ENCODE measurements around the gene TMEM203.
A peak's percentile ranks its signal among the peaks of the same experiment; 100 is the strongest.

TMEM203 gene, protein sequence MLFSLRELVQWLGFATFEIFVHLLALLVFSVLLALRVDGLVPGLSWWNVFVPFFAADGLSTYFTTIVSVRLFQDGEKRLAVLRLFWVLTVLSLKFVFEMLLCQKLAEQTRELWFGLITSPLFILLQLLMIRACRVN

DNA sequence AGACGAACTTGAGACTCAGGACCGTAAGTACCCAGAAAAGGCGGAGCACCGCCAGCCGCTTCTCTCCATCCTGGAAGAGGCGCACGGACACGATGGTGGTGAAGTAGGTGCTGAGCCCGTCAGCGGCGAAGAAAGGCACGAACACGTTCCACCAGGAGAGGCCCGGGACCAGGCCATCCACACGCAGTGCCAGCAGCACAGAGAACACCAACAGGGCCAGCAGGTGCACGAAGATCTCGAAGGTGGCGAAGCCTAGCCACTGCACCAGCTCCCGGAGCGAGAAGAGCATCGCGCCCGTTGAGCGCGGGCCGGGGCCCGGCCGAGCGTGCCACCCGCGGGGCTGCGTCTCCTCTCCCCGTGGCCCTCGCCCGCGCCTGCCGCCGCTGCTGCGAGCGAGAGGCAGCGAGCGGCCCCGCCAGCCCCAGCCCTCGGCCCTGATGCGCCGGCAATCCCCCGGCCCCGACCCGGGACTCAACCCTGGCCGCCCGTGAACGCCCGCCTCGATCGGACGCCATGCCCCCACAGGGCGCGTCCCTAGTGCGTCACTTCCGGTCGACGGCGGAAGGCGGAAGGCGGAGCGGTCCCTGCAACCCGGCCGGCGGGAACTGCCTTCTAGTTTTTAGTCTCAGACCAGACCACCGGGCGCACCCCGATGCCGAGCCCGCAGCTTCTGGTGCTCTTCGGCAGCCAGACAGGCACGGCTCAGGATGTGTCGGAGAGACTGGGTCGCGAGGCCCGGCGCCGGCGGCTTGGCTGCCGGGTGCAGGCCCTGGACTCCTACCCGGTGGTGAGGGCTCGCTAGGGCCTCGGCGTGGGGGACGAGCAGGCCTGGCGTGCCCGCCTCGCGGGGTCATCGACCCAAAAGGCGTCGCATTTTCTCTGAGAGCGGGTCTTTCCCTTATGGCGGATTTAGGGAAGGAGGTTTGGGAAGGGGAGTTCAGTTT is at the start of gene TMEM203, which contains the start of gene NDOR1:
Gene TMEM203 (minus strand): TSS at position 523 of the 944 bp plus-strand sequence. CDS start 234 bp downstream, at position 289.
Gene NDOR1 (plus strand): TSS at position 575 of the 944 bp plus-strand sequence. CDS start 78 bp downstream, at position 653.
- Histone ChIP-seq H3K36me3 (replicated peaks; ENCODE audit: insufficient read depth, low read length) (no peaks in the 10 kb centered on the region), H3K27me3 (replicated peaks; ENCODE audit: insufficient read depth, low read length) (no peaks in the 10 kb centered on the region), H3K27ac (ENCODE audit: low read length) (peak within 1 kb of the TSS; percentile 24; the same call in 1 of the 2 replicates), H2AFZ (ENCODE audit: low read length) (peak within 1 kb of the TSS; percentile 57), H3K4me1 (ENCODE audit: low read length) (peaks cover 24% of the 10 kb centered on the region), H4K20me1 (ENCODE audit: insufficient read depth, low read length) (no peaks in the 10 kb centered on the region), H3K4me3 (ENCODE audit: low read length) (peak within 1 kb of the TSS; percentile 90), H3F3A (ENCODE audit: insufficient read depth, low read length) (peaks cover 14% of the 10 kb centered on the region; the same call in 1 of the 2 replicates), H3K79me2 (ENCODE audit: low read length) (peaks cover 48% of the 10 kb centered on the region), H3K9ac (ENCODE audit: low read length) (peak within 1 kb of the TSS; percentile 95), H3K9me3 (replicated peaks; ENCODE audit: insufficient read depth, low read length) (no peaks in the 10 kb centered on the region), H3K9me2 (replicated peaks; ENCODE audit: insufficient read depth, low read length) (no peaks in the 10 kb centered on the region), H3K4me2 (ENCODE audit: low read depth, low read length) (peak within 1 kb of the TSS; percentile 98)
- no peak for TF ChIP-seq EZH2phosphoT487 (IDR thresholded peaks at IDR 0.05; ENCODE audit: low read length)
- TF ChIP-seq, protein P1, sequence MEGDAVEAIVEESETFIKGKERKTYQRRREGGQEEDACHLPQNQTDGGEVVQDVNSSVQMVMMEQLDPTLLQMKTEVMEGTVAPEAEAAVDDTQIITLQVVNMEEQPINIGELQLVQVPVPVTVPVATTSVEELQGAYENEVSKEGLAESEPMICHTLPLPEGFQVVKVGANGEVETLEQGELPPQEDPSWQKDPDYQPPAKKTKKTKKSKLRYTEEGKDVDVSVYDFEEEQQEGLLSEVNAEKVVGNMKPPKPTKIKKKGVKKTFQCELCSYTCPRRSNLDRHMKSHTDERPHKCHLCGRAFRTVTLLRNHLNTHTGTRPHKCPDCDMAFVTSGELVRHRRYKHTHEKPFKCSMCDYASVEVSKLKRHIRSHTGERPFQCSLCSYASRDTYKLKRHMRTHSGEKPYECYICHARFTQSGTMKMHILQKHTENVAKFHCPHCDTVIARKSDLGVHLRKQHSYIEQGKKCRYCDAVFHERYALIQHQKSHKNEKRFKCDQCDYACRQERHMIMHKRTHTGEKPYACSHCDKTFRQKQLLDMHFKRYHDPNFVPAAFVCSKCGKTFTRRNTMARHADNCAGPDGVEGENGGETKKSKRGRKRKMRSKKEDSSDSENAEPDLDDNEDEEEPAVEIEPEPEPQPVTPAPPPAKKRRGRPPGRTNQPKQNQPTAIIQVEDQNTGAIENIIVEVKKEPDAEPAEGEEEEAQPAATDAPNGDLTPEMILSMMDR (IDR thresholded peaks at IDR 0.05; ENCODE audit: low read length), result no peak
- no peak for TF ChIP-seq EZH2 (optimal IDR thresholded peaks at IDR 0.05; ENCODE audit: low read depth, low read length)
- DNase-seq, result peak; percentile 89

DNA sequence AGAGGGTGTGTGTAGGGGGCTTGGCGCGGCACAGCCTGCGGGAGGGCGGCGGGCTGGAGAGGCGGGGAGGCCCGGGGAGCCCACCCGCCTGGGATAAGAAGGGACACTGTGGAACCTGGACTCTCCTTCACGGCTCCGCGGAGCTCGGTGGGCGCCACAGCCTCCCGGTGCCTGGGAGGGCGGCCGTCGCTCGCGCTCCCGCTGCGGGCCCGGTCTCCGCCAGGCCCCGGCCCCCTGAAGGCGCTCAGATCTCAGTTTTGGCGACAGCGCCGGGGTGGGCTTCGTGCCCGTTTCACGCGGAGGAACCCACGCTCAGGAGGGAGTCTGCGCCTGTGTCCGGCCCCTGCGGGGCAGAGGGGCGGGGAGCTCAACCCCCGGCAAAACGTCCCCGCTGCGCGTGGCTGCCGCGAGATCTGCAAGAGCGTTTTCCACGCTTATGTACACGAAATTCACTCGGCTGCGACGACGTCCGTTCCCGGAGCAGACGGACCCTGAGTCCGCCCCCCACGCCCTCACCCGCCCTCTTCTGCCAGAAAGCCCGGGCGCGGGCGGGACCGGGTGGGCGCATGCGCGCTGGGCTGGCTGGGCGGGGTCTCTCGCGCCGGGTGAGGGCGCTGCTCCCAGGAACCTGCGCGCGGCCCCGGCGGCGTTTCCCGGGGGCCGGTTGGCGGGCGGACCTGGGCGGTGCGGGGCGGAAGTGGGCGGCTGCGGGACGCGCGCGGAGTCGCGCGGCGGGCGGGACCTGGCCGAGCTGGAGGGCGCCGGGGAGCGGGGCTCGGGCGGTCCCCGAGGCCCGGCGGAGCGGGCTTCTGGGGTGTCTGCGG is 49.4 kb upstream of the TMEM203 start, which contains the start of gene NELFB:
Gene NELFB (plus strand): TSS at position 704 of the 824 bp plus-strand sequence.
- Histone ChIP-seq H3K79me2 (ENCODE audit: low read length) (peaks cover 24% of the 10 kb centered on the region), H3K9ac (ENCODE audit: low read length) (peak within 1 kb of the TSS; percentile 81), H3K9me3 (replicated peaks; ENCODE audit: insufficient read depth, low read length) (no peaks in the 10 kb centered on the region), H3K4me3 (ENCODE audit: low read length) (peak within 1 kb of the TSS; percentile 94), H3K4me2 (ENCODE audit: low read depth, low read length) (peak within 1 kb of the TSS; percentile 98), H3F3A (ENCODE audit: insufficient read depth, low read length) (peaks cover 8% of the 10 kb centered on the region), H4K20me1 (ENCODE audit: insufficient read depth, low read length) (no peaks in the 10 kb centered on the region), H3K27me3 (replicated peaks; ENCODE audit: insufficient read depth, low read length) (no peaks in the 10 kb centered on the region), H3K36me3 (replicated peaks; ENCODE audit: insufficient read depth, low read length) (peaks cover 4% of the 10 kb centered on the region; the same call in 1 of the 2 replicates), H3K4me1 (ENCODE audit: low read length) (peaks cover 10% of the 10 kb centered on the region; the same call in 1 of the 2 replicates), H2AFZ (ENCODE audit: low read length) (peak within 1 kb of the TSS; percentile 99), H3K27ac (ENCODE audit: low read length) (peak within 1 kb of the TSS; percentile 61; the same call in 1 of the 2 replicates), H3K9me2 (replicated peaks; ENCODE audit: insufficient read depth, low read length) (no peaks in the 10 kb centered on the region)
- DNase-seq, result peak; percentile 89
- TF ChIP-seq EZH2phosphoT487 (IDR thresholded peaks at IDR 0.05; ENCODE audit: low read length) (no peak), EZH2 (optimal IDR thresholded peaks at IDR 0.05; ENCODE audit: low read depth, low read length) (no peak)
- TF ChIP-seq, protein P1 (IDR thresholded peaks at IDR 0.05; ENCODE audit: low read length), result no peak
